HFF-Myc (cell line): ENCODE data around the gene MOG.

Source experiments
- DNase-seq: peaks from one replicate; pipeline ENCODE4 v3.0.0-alpha.2; 2011; ENCODE audit warnings: low read depth; ENCODE audit errors: extremely low read depth
- H3K4me3 ChIP-seq: replicated peaks from 2 replicates; pipeline ENCODE4 v1.5.1; 2011; ENCODE audit warnings: low read depth, mild to moderate bottlenecking, control low read depth, low read length
- CTCF ChIP-seq: IDR thresholded peaks from 2 replicates; pipeline ENCODE4 v1.5.1; 2012; ENCODE audit warnings: mild to moderate bottlenecking, low read depth, low read length, control low read depth; ENCODE audit errors: missing control alignments

Gene MOG

GRCh38 chr6:29675561-29675960 lies 18.7 kb downstream of the MOG start:
- no peak for DNase-seq
- no peak for TF ChIP-seq CTCF
- H3K4me3 ChIP-seq = no peak overlapping the region

GRCh38 chr6:29676981-29677601 lies 20.2 kb downstream of the MOG start:
- H3K4me3 ChIP-seq = no peak overlapping the region
- DNase-seq = no peak
- TF ChIP-seq CTCF = no peak

- no peak overlapping the region for H3K4me3 ChIP-seq
- DNase-seq = no peak
- TF ChIP-seq CTCF = no peak
These were observed 21.2 kb downstream of the MOG start for GRCh38 chr6:29678114-29678513.

- no peak for TF ChIP-seq CTCF
- H3K4me3 ChIP-seq = no peak overlapping the region
- no peak for DNase-seq
These were observed 23.1 kb downstream of the MOG start for GRCh38 chr6:29679962-29680361.

GRCh38 chr6:29680416-29680815 lies 23.5 kb downstream of the MOG start:
- DNase-seq = no peak
- H3K4me3 ChIP-seq = no peak overlapping the region
- TF ChIP-seq CTCF = no peak

- TF ChIP-seq CTCF = no peak
- DNase-seq = no peak
- H3K4me3 ChIP-seq = no peak within 1 kb of the TSS
These were observed 24.0 kb downstream of the MOG start, which contains the start of gene ZFP57 for GRCh38 chr6:29680904-29681303. TSS of gene ZFP57 (minus strand) at chr6:29681152. CDS start at chr6:29677003, 4,149 bp downstream.

- DNase-seq = no peak
- TF ChIP-seq CTCF = no peak
- H3K4me3 ChIP-seq = no peak overlapping the region
These were observed 24.9 kb downstream of the MOG start for GRCh38 chr6:29681811-29682210.
